HepG2 (cell line): ENCODE data around the gene UNC13D. TPM values are rescaled to one million over a fixed set of nuclear protein-coding genes. Genes with fewer than 3 reads are reported as not detected.
A peak's percentile ranks its signal among the peaks of the same experiment; 100 is the strongest.

Source experiments
- DMAP1 ChIP-seq: IDR thresholded peaks from 2 replicates; pipeline ENCODE4 v1.6.1; 2016
- ELF3 ChIP-seq: IDR thresholded peaks from 2 replicates; pipeline ENCODE4 v1.6.1; 2016; ENCODE audit warnings: missing genetic modification reagents, missing compliant biosample characterization
- ERF ChIP-seq: IDR thresholded peaks from 2 replicates; pipeline ENCODE4 v1.6.1; 2018; ENCODE audit warnings: missing biosample characterization, missing genetic modification reagents
- FOSL2 ChIP-seq: sonication (generic); formaldehyde crosslinking; IDR thresholded peaks from 2 replicates; pipeline ENCODE4 v1.4.0; 2020; ENCODE audit warnings: missing genetic modification reagents
- MZF1 ChIP-seq: sonication (generic); formaldehyde crosslinking; IDR thresholded peaks from 2 replicates; pipeline ENCODE4 v1.8.1; 2023; ENCODE audit warnings: mild to moderate bottlenecking, missing genetic modification reagents, borderline replicate concordance
- SAP130 ChIP-seq: IDR thresholded peaks from 2 replicates; pipeline ENCODE4 v1.6.1; 2016; ENCODE audit warnings: low read depth
- TCF12 ChIP-seq, 2 experiments: fragments of 450-650 bp in 1 of 2; sonication (generic) in 1 of 2; formaldehyde crosslinking in 1 of 2; IDR thresholded peaks; 2 replicates each; pipeline versions ENCODE4 v1.6.1 to v1.8.0; 2017 to 2022; ENCODE audit warnings: antibody characterized with exemption in 1 of 2, mild to moderate bottlenecking in 1 of 2, missing genetic modification reagents in 1 of 2, moderate library complexity in 1 of 2
- THAP11 ChIP-seq: IDR thresholded peaks from 2 replicates; pipeline ENCODE4 v1.6.1; 2016; ENCODE audit warnings: missing biosample characterization, missing genetic modification reagents
- ZNF367 ChIP-seq: sonication (generic); formaldehyde crosslinking; IDR thresholded peaks from 2 replicates; pipeline ENCODE4 v1.4.0; 2020; ENCODE audit warnings: missing genetic modification reagents, borderline replicate concordance
- ZNF552 ChIP-seq: sonication (generic); formaldehyde crosslinking; IDR thresholded peaks from 2 replicates; pipeline ENCODE4 v1.9.0; 2022; ENCODE audit warnings: missing genetic modification reagents, mild to moderate bottlenecking, borderline replicate concordance
- ZNF720 ChIP-seq: sonication (generic); formaldehyde crosslinking; IDR thresholded peaks from 2 replicates; pipeline ENCODE4 v1.4.0; 2020; ENCODE audit warnings: missing genetic modification reagents
- ZNF792 ChIP-seq: IDR thresholded peaks from 2 replicates; pipeline ENCODE4 v1.6.1; 2016
- ZSCAN20 ChIP-seq: sonication (generic); formaldehyde crosslinking; IDR thresholded peaks from 2 replicates; pipeline ENCODE4 v1.4.0; 2020; ENCODE audit warnings: missing genetic modification reagents, mild to moderate bottlenecking, borderline replicate concordance
- polyA plus RNA-seq, 8 experiments: library from polyadenylated mRNA; depleted of rRNA in 3 of 8; stranded (reverse) in 7 of 8; unstranded in 1 of 8; fragments of >200 nt; fragmentation: Illumina TruSeq in 4 of 8; extraction: Trizol in 4 of 8; gene quantifications; 2 replicates each; pipeline versions ENCODE4 v1.2.1 to v1.2.3, GENCODE V29; 2011 to 2016; ENCODE audit warnings: low read depth in 4 of 8, missing spikeins in 1 of 8, mixed read lengths in 1 of 8; ENCODE audit not compliant: insufficient read depth in 1 of 8
- total RNA-seq, 5 experiments: library from RNA; depleted of rRNA; stranded (reverse); fragments of >200 nt; fragmentation: Illumina TruSeq; extraction: Trizol; gene quantifications; 2 replicates each; pipeline ENCODE4 v1.2.3, GENCODE V29; 2016; ENCODE audit warnings: low read depth in 1 of 5
- TF ChIP-seq, protein P1 (sequence below): sonication (generic); formaldehyde crosslinking; IDR thresholded peaks from 2 replicates; pipeline ENCODE4 v1.5.0; 2020; ENCODE audit warnings: missing genetic modification reagents, mild to moderate bottlenecking, borderline replicate concordance
- TF ChIP-seq, protein P2 (sequence below): IDR thresholded peaks from 2 replicates; pipeline ENCODE4 v1.6.1; 2016
- TF ChIP-seq, protein P3 (sequence below): sonication (generic); formaldehyde crosslinking; IDR thresholded peaks from 2 replicates; pipeline ENCODE4 v1.5.0; 2020; ENCODE audit warnings: missing genetic modification reagents
- TF ChIP-seq, protein P4 (sequence below): sonication (generic); formaldehyde crosslinking; IDR thresholded peaks from 2 replicates; pipeline ENCODE4 v1.4.0; 2020; ENCODE audit warnings: missing genetic modification reagents, borderline replicate concordance
- TF ChIP-seq, protein P5 (sequence below): sonication (generic); formaldehyde crosslinking; IDR thresholded peaks from 2 replicates; pipeline ENCODE4 v1.8.0; 2023; ENCODE audit warnings: mild to moderate bottlenecking, missing genetic modification reagents
- TF ChIP-seq, protein P6 (sequence below): sonication (generic); formaldehyde crosslinking; IDR thresholded peaks from 2 replicates; pipeline ENCODE4 v1.5.0; 2020; ENCODE audit warnings: mild to moderate bottlenecking, missing genetic modification reagents, borderline replicate concordance
- TF ChIP-seq, protein P7 (sequence below): sonication (generic); formaldehyde crosslinking; IDR thresholded peaks from 2 replicates; pipeline ENCODE4 v1.8.0; 2022; ENCODE audit warnings: missing genetic modification reagents, mild to moderate bottlenecking, moderate library complexity, borderline replicate concordance

The UNC13D gene
- total and polyA plus RNA-seq, 2 of the 13 experiments (the other 11 are each of a cell fraction or from before 2014, with no cell fraction given): 29.7 to 42.7 TPM

DNA sequence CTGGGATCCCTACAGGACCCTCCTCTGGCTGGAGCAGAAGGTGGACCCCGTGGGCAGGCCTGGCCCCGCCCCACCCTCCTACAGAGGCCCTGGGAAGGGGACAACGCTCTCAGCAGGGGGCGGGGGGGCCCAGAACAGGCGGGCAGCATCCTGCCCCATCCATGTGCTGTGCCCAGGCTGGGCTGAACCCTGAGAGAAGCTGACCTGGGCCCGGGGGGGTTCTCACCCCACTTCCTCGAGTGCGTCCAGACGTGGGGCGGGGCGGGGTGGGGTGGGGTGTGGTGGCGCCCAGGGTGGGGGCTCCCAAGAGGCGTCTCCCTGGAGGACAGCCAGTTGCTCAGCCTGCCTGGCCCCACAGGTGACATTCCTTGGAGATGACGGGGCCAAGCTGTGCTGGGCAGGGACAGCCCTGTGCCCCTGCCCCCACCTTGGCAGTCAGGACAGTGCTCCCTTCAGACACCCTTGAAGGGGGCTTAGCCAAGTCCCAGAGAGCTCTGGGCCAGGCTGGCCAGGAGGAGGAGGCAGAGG is 390 bp upstream of the UNC13D start (continued):
- TF ChIP-seq, protein P1, sequence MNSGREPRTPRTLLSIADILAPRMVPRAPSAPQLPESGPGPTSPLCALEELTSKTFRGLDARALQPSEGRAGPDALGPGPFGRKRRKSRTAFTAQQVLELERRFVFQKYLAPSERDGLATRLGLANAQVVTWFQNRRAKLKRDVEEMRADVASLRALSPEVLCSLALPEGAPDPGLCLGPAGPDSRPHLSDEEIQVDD (CRISPR knock-in tag): no peak
- TF ChIP-seq, protein P2, sequence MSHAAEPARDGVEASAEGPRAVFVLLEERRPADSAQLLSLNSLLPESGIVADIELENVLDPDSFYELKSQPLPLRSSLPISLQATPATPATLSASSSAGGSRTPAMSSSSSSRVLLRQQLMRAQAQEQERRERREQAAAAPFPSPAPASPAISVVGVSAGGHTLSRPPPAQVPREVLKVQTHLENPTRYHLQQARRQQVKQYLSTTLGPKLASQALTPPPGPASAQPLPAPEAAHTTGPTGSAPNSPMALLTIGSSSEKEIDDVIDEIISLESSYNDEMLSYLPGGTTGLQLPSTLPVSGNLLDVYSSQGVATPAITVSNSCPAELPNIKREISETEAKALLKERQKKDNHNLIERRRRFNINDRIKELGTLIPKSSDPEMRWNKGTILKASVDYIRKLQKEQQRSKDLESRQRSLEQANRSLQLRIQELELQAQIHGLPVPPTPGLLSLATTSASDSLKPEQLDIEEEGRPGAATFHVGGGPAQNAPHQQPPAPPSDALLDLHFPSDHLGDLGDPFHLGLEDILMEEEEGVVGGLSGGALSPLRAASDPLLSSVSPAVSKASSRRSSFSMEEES (CRISPR knock-in tag): no peak
- TF ChIP-seq TCF12 (IDR thresholded peaks at IDR 0.05): no peak
- no peak for TF ChIP-seq TCF12 (CRISPR knock-in tag; IDR thresholded peaks at IDR 0.05)
- no peak for TF ChIP-seq DMAP1 (CRISPR knock-in tag)
- TF ChIP-seq, protein P3, sequence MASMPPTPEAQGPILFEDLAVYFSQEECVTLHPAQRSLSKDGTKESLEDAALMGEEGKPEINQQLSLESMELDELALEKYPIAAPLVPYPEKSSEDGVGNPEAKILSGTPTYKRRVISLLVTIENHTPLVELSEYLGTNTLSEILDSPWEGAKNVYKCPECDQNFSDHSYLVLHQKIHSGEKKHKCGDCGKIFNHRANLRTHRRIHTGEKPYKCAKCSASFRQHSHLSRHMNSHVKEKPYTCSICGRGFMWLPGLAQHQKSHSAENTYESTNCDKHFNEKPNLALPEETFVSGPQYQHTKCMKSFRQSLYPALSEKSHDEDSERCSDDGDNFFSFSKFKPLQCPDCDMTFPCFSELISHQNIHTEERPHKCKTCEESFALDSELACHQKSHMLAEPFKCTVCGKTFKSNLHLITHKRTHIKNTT (CRISPR knock-in tag): no peak
- no peak for TF ChIP-seq ERF (CRISPR knock-in tag)
- TF ChIP-seq ZSCAN20 (CRISPR knock-in tag): no peak
- TF ChIP-seq, protein P4, sequence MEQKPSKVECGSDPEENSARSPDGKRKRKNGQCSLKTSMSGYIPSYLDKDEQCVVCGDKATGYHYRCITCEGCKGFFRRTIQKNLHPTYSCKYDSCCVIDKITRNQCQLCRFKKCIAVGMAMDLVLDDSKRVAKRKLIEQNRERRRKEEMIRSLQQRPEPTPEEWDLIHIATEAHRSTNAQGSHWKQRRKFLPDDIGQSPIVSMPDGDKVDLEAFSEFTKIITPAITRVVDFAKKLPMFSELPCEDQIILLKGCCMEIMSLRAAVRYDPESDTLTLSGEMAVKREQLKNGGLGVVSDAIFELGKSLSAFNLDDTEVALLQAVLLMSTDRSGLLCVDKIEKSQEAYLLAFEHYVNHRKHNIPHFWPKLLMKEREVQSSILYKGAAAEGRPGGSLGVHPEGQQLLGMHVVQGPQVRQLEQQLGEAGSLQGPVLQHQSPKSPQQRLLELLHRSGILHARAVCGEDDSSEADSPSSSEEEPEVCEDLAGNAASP (CRISPR knock-in tag): 0 out of 2 replicates have a peak, but pooled peaks have one; percentile 8
- TF ChIP-seq ZNF792: no peak
- TF ChIP-seq MZF1 (CRISPR knock-in tag): no peak
- no peak for TF ChIP-seq ZNF552
- no peak for TF ChIP-seq ZNF720 (CRISPR knock-in tag)
- peak; percentile 34 for TF ChIP-seq SAP130
- TF ChIP-seq ZNF367: no peak
- TF ChIP-seq FOSL2 (CRISPR knock-in tag): peak; percentile 91
- TF ChIP-seq, protein P5, sequence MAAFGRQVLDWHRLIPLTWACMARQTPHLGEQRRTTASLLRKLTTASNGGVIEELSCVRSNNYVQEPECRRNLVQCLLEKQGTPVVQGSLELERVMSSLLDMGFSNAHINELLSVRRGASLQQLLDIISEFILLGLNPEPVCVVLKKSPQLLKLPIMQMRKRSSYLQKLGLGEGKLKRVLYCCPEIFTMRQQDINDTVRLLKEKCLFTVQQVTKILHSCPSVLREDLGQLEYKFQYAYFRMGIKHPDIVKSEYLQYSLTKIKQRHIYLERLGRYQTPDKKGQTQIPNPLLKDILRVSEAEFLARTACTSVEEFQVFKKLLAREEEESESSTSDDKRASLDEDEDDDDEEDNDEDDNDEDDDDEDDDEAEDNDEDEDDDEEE: peak; percentile 11; the same call in 1 of the 2 replicates
- TF ChIP-seq, protein P6, sequence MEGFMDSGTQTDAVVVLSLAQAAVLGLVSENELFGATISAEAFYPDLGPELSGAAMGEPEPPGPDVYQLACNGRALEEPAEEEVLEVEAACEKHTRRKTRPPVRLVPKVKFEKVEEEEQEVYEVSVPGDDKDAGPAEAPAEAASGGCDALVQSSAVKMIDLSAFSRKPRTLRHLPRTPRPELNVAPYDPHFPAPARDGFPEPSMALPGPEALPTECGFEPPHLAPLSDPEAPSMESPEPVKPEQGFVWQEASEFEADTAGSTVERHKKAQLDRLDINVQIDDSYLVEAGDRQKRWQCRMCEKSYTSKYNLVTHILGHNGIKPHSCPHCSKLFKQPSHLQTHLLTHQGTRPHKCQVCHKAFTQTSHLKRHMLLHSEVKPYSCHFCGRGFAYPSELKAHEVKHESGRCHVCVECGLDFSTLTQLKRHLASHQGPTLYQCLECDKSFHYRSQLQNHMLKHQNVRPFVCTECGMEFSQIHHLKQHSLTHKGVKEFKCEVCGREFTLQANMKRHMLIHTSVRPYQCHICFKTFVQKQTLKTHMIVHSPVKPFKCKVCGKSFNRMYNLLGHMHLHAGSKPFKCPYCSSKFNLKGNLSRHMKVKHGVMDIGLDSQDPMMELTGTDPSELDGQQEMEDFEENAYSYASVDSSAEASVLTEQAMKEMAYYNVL (CRISPR knock-in tag): 0 out of 2 replicates have a peak, but pooled peaks have one; percentile 33
- no peak for TF ChIP-seq THAP11 (CRISPR knock-in tag)
- TF ChIP-seq ELF3: peak; percentile 14; the same call in 1 of the 2 replicates
- TF ChIP-seq, protein P7, sequence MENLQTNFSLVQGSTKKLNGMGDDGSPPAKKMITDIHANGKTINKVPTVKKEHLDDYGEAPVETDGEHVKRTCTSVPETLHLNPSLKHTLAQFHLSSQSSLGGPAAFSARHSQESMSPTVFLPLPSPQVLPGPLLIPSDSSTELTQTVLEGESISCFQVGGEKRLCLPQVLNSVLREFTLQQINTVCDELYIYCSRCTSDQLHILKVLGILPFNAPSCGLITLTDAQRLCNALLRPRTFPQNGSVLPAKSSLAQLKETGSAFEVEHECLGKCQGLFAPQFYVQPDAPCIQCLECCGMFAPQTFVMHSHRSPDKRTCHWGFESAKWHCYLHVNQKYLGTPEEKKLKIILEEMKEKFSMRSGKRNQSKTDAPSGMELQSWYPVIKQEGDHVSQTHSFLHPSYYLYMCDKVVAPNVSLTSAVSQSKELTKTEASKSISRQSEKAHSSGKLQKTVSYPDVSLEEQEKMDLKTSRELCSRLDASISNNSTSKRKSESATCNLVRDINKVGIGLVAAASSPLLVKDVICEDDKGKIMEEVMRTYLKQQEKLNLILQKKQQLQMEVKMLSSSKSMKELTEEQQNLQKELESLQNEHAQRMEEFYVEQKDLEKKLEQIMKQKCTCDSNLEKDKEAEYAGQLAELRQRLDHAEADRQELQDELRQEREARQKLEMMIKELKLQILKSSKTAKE (CRISPR knock-in tag): no peak
